Suprapubic skin (tissue), 4 donors: ENCODE data around the gene PDE4D. TPM values are rescaled to one million over a fixed set of nuclear protein-coding genes. Genes with fewer than 3 reads are reported as not detected.

Experiments
- DNase-seq, 2 donors: peaks; one replicate each; pipeline ENCODE4 v3.0.0-alpha.2; 2019; ENCODE audit warnings: low spot score in 2 of 2
- H3K27ac ChIP-seq: fragments of 200-600 bp; sonication (generic); one replicate; pipeline ENCODE4 v1.5.1; 2019
- H3K27me3 ChIP-seq: fragments of 200-600 bp; sonication (generic); one replicate; pipeline ENCODE4 v1.5.1; 2019
- H3K36me3 ChIP-seq: fragments of 200-600 bp; sonication (generic); one replicate; pipeline ENCODE4 v1.5.1; 2019
- H3K4me1 ChIP-seq: fragments of 200-600 bp; sonication (generic); one replicate; pipeline ENCODE4 v1.5.1; 2019
- H3K4me3 ChIP-seq: fragments of 200-600 bp; sonication (generic); one replicate; pipeline ENCODE4 v1.5.1; 2019; ENCODE audit warnings: mild to moderate bottlenecking
- H3K9me3 ChIP-seq: fragments of 200-600 bp; sonication (generic); one replicate; pipeline ENCODE4 v1.5.1; 2019
- EP300 ChIP-seq: sonication (generic); formaldehyde crosslinking; IDR thresholded peaks from one replicate; pipeline ENCODE4 v1.6.1; 2017; ENCODE audit warnings: antibody characterized with exemption
- POLR2A ChIP-seq, 2 donors: fragments of 450-650 bp; IDR thresholded peaks; one replicate each; pipeline ENCODE4 v1.6.1; 2017; ENCODE audit warnings: antibody characterized with exemption in 2 of 2, mild to moderate bottlenecking in 2 of 2, moderate library complexity in 2 of 2
- POLR2AphosphoS5 ChIP-seq, 3 donors: sonication (generic); formaldehyde crosslinking; IDR thresholded peaks; one replicate each; pipeline ENCODE4 v1.6.1; 2017; ENCODE audit warnings: antibody characterized with exemption in 3 of 3
- WGBS: methylation state at CpG from one replicate; pipeline ENCODE4 v1.1.5; 2018; 5-methylcytosine and 5-hydroxymethylcytosine counted together
- total RNA-seq, 4 donors: library from RNA; depleted of rRNA; stranded (reverse); fragments of >200 nt; gene quantifications; one replicate each; pipeline ENCODE4 v1.1.0, GENCODE V29; 2016
- TF ChIP-seq, protein P1 (sequence below), 2 donors: fragments of 200-600 bp in 1 of 2; fragments of 450-650 bp in 1 of 2; sonication (generic) in 1 of 2; IDR thresholded peaks; one replicate each; pipeline ENCODE4 v1.5.1; 2016 to 2019; ENCODE audit warnings: antibody characterized with exemption in 2 of 2, mild to moderate bottlenecking in 1 of 2, moderate library complexity in 1 of 2

PDE4D gene
- total RNA-seq, 4 donors from 2014 or later: 26.8 to 57.2 (median 29.9) TPM

DNA sequence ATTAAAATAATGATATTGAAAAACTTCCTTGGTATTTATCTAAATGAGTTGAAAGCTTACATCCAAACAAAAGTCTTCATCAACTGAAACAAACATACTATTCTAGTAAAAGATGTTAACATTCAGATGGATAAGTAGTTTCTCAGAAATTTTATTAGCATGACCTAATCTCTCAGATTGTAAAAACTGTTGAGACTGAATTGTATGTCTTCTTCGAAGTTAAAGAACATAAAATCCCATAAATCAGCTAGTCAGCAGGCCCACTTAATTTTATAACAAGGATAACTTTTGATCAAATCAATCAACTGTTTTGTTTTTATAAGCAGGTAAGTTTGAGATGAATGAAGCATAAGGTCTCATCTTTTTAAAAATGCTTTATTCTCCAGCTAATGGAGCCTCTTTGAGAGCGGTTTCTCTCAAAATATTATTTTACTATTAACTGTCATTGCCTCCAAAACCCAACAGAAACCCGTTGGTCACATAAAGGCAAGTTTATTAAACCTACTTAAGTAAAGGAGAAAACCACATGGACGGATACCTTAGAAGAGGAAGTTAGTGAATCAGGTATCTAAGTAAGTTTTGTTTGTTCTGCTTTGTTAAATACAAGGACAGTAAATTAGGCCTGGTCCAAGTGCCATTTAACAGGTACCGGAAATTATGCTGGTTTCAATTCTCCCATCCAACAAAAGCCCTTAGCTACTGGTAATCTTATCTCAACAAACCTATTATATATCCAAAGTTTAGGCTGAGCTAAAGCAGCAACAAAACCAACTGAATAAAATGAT is 457.0 kb downstream of the PDE4D start:
- Histone ChIP-seq H3K36me3 (no peaks in the 10 kb centered on the region), H3K4me3 (no peak overlapping the region), H3K9me3 (no peaks in the 10 kb centered on the region), H3K27me3 (no peaks in the 10 kb centered on the region), H3K4me1 (no peaks in the 10 kb centered on the region), H3K27ac (no peak overlapping the region)
- no peak for TF ChIP-seq POLR2A (IDR thresholded peaks at IDR 0.05)
- TF ChIP-seq, protein P1, sequence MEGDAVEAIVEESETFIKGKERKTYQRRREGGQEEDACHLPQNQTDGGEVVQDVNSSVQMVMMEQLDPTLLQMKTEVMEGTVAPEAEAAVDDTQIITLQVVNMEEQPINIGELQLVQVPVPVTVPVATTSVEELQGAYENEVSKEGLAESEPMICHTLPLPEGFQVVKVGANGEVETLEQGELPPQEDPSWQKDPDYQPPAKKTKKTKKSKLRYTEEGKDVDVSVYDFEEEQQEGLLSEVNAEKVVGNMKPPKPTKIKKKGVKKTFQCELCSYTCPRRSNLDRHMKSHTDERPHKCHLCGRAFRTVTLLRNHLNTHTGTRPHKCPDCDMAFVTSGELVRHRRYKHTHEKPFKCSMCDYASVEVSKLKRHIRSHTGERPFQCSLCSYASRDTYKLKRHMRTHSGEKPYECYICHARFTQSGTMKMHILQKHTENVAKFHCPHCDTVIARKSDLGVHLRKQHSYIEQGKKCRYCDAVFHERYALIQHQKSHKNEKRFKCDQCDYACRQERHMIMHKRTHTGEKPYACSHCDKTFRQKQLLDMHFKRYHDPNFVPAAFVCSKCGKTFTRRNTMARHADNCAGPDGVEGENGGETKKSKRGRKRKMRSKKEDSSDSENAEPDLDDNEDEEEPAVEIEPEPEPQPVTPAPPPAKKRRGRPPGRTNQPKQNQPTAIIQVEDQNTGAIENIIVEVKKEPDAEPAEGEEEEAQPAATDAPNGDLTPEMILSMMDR (IDR thresholded peaks at IDR 0.05): no peak
- 79% methylated on average over 5 of the region's 5 CpGs for WGBS
- no peak for DNase-seq

DNA sequence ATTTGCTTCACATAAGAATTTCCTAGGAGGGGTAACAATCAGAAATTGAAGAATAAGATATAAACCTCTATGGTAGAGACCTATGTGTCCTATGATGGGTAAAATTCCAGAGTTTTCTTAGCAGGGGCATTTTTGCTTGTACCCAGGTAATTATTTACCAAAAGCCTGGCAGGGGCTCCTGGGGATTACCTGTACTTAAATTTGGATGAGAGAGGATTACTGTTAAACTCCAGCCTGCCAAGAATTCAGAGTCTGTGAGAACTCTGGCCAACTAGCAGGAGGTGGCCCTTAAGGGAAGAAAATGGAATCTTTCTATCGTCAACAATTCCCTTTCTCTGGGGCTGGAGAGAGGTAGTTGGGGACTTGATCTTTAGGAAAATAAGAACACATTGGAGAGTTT is 460.4 kb downstream of the PDE4D start:
- DNase-seq: no peak
- TF ChIP-seq EP300: no peak
- H3K9me3 ChIP-seq: no peaks in the 10 kb centered on the region

DNA sequence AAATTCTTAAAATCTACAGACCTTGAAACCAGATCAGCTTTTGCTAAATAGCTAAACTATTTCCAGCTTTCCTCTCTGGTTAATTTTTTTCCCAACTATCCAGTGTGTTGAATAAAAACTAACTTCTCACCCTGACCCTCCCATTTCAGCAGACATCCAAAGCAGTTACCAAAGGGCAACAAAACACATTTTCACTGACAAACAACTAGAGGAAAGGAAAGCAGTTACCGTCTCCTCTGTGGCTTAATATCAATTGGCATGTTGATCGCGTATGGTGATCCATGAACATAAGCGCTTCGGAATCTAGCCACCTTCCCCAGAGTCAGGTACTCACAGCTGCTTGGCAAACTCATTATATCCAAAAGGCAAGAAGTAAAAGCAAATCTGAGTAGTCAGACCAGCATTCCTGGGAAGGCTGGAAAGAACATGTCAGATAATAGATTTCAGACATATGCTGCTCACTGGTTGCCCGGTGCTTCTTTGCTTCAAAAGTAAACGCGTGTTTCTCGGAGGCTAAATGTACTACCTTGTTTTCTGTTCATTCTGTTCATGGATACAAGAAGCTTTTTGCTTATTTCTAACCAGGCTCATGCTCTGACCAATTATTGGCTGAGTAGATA is 463.4 kb downstream of the PDE4D start:
- no peak overlapping the region for H3K4me3 ChIP-seq
- TF ChIP-seq POLR2AphosphoS5 (IDR thresholded peaks at IDR 0.05) (no peak), POLR2A (IDR thresholded peaks at IDR 0.05) (no peak), EP300 (no peak)
- TF ChIP-seq, protein P1 (IDR thresholded peaks at IDR 0.05): no peak
- no peaks in the 10 kb centered on the region for H3K36me3 ChIP-seq
- DNase-seq: no peak
- no peaks in the 10 kb centered on the region for H3K27me3 ChIP-seq
- no peak overlapping the region for H3K27ac ChIP-seq
- H3K4me1 ChIP-seq: no peaks in the 10 kb centered on the region
- H3K9me3 ChIP-seq: no peaks in the 10 kb centered on the region
- WGBS: 83% methylated on average over 9 of the region's 9 CpGs

More for the DNA sequence above, 460.4 kb downstream of the PDE4D start:
- Histone ChIP-seq H3K36me3 (no peaks in the 10 kb centered on the region), H3K4me3 (no peak overlapping the region), H3K4me1 (no peaks in the 10 kb centered on the region), H3K27ac (no peak overlapping the region), H3K27me3 (no peaks in the 10 kb centered on the region)
- 65% methylated on average over 1 of the region's 1 CpG for WGBS

DNA sequence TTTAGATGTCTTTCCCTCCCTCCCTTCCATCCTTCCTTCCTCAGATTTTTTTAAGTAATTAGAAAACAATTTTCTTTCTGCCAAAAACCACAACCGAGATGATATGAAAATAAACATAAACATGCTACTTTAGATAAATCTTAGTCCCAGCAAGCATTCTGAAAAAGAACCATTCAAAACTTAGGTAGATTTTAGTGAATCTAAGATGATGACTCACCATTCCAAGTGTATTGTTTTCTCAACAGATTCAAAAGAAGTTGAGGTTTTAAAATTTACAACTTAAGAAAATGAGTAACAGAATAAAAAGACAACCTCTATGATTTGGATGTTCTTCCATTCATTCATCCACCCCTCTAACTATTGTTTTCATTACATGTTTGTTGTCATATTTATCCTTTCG is 465.1 kb downstream of the PDE4D start:
- H3K4me1 ChIP-seq: no peaks in the 10 kb centered on the region
- no peak for DNase-seq
- no peaks in the 10 kb centered on the region for H3K9me3 ChIP-seq
- TF ChIP-seq POLR2A (IDR thresholded peaks at IDR 0.05) (no peak), EP300 (no peak), POLR2AphosphoS5 (IDR thresholded peaks at IDR 0.05) (no peak)
- TF ChIP-seq, protein P1 (IDR thresholded peaks at IDR 0.05): no peak
- no peaks in the 10 kb centered on the region for H3K36me3 ChIP-seq
- H3K27me3 ChIP-seq: no peaks in the 10 kb centered on the region
- no peak overlapping the region for H3K27ac ChIP-seq
- H3K4me3 ChIP-seq: no peak overlapping the region
- WGBS: 77% methylated on average over 2 of the region's 2 CpGs

DNA sequence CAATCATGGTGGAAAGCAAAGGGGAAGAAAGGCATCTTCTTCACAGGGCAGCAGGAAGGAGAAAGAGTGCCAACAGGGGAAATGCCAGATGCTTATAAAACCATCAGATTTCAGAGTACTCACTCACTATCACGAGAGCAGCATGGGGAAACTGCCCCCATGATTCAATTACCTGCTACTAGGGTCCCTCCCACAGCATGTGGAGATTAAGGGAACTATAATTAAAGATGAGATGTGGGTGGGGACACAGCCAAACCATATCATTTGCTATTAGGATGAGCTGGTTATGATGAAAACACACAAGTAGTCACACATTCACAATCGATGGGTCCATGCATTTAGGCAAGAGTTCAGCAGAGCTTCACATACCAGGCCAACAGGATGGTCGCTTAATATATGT is 469.0 kb downstream of the PDE4D start:
- no peak for DNase-seq
- no peak overlapping the region for H3K27ac ChIP-seq
- H3K9me3 ChIP-seq: no peaks in the 10 kb centered on the region
- no peak overlapping the region for H3K4me3 ChIP-seq
- no peak for TF ChIP-seq POLR2AphosphoS5 (IDR thresholded peaks at IDR 0.05)
- TF ChIP-seq, protein P1 (IDR thresholded peaks at IDR 0.05): no peak
- TF ChIP-seq POLR2A (IDR thresholded peaks at IDR 0.05): no peak
- no peak for TF ChIP-seq EP300
- 79% methylated on average over 3 of the region's 3 CpGs for WGBS
- no peaks in the 10 kb centered on the region for H3K27me3 ChIP-seq
- no peaks in the 10 kb centered on the region for H3K36me3 ChIP-seq
- H3K4me1 ChIP-seq: no peaks in the 10 kb centered on the region
